Measurements from ENCODE around the gene SHF.

SHF gene

GRCh38 chr15:45123397-45123796, 64.4 kb downstream of the SHF start:
- no peak overlapping the region for H3K4me3 ChIP-seq (ENCODE audit: low read length)
- H3K4me1 ChIP-seq (ENCODE audit: control insufficient read depth, low read length): no peaks in the 10 kb centered on the region
- H3K4me2 ChIP-seq (ENCODE audit: low read length): no peak overlapping the region
- no peaks in the 10 kb centered on the region for H3K36me3 ChIP-seq (ENCODE audit: control insufficient read depth, low read length)
- H3K9me2 ChIP-seq (replicated peaks; ENCODE audit: control insufficient read depth, low read length): no peaks in the 10 kb centered on the region
- H3K79me2 ChIP-seq (ENCODE audit: control insufficient read depth, low read length): no peaks in the 10 kb centered on the region
- no peak for TF ChIP-seq CTCF (IDR thresholded peaks at IDR 0.05; ENCODE audit: low read depth, low read length, poor library complexity, severe bottlenecking)
- no peak for TF ChIP-seq EZH2phosphoT487 (IDR thresholded peaks at IDR 0.05; ENCODE audit: borderline replicate concordance, low read length)
- no peaks in the 10 kb centered on the region for H3K9me3 ChIP-seq (ENCODE audit: control insufficient read depth, insufficient read depth, low read length)
- H3K27me3 ChIP-seq (ENCODE audit: control insufficient read depth, low read length): peaks cover 19% of the 10 kb centered on the region
- H3F3A ChIP-seq (ENCODE audit: control insufficient read depth, insufficient read depth): no peaks in the 10 kb centered on the region
- H3K27ac ChIP-seq (ENCODE audit: low read depth, low read length): no peak overlapping the region
- no peaks in the 10 kb centered on the region for H4K20me1 ChIP-seq (ENCODE audit: control insufficient read depth, insufficient read depth, low read depth, low read length)

GRCh38 chr15:45122719-45123118, 65.0 kb downstream of the SHF start:
- Histone ChIP-seq H3K4me2 (ENCODE audit: low read length) (no peak overlapping the region), H3K4me1 (ENCODE audit: control insufficient read depth, low read length) (peaks cover 2% of the 10 kb centered on the region; the same call in 1 of the 2 replicates), H3K9me2 (replicated peaks; ENCODE audit: control insufficient read depth, low read length) (no peaks in the 10 kb centered on the region), H3K4me3 (ENCODE audit: low read length) (no peak overlapping the region), H3K27me3 (ENCODE audit: control insufficient read depth, low read length) (peaks cover 15% of the 10 kb centered on the region), H3F3A (ENCODE audit: control insufficient read depth, insufficient read depth) (no peaks in the 10 kb centered on the region), H3K79me2 (ENCODE audit: control insufficient read depth, low read length) (no peaks in the 10 kb centered on the region), H3K36me3 (ENCODE audit: control insufficient read depth, low read length) (no peaks in the 10 kb centered on the region), H3K27ac (ENCODE audit: low read depth, low read length) (no peak overlapping the region), H4K20me1 (ENCODE audit: control insufficient read depth, insufficient read depth, low read depth, low read length) (no peaks in the 10 kb centered on the region), H3K9me3 (ENCODE audit: control insufficient read depth, insufficient read depth, low read length) (no peaks in the 10 kb centered on the region)
- TF ChIP-seq EZH2phosphoT487 (IDR thresholded peaks at IDR 0.05; ENCODE audit: borderline replicate concordance, low read length): no peak
- TF ChIP-seq CTCF (IDR thresholded peaks at IDR 0.05; ENCODE audit: low read depth, low read length, poor library complexity, severe bottlenecking): no peak

- no peak for TF ChIP-seq CTCF (IDR thresholded peaks at IDR 0.05; ENCODE audit: low read depth, low read length, poor library complexity, severe bottlenecking)
- no peak for TF ChIP-seq EZH2phosphoT487 (IDR thresholded peaks at IDR 0.05; ENCODE audit: borderline replicate concordance, low read length)
- no peaks in the 10 kb centered on the region for H3K79me2 ChIP-seq (ENCODE audit: control insufficient read depth, low read length)
- no peak overlapping the region for H3K4me2 ChIP-seq (ENCODE audit: low read length)
- H3K9me3 ChIP-seq (ENCODE audit: control insufficient read depth, insufficient read depth, low read length): no peaks in the 10 kb centered on the region
- no peaks in the 10 kb centered on the region for H3K36me3 ChIP-seq (ENCODE audit: control insufficient read depth, low read length)
- no peaks in the 10 kb centered on the region for H3K9me2 ChIP-seq (replicated peaks; ENCODE audit: control insufficient read depth, low read length)
- H4K20me1 ChIP-seq (ENCODE audit: control insufficient read depth, insufficient read depth, low read depth, low read length): no peaks in the 10 kb centered on the region
- H3F3A ChIP-seq (ENCODE audit: control insufficient read depth, insufficient read depth): no peaks in the 10 kb centered on the region
- peaks cover 3% of the 10 kb centered on the region; the same call in 1 of the 2 replicates for H3K4me1 ChIP-seq (ENCODE audit: control insufficient read depth, low read length)
- H3K27me3 ChIP-seq (ENCODE audit: control insufficient read depth, low read length): peaks cover 18% of the 10 kb centered on the region
- no peak overlapping the region for H3K27ac ChIP-seq (ENCODE audit: low read depth, low read length)
- H3K4me3 ChIP-seq (ENCODE audit: low read length): no peak overlapping the region
These were observed 65.9 kb downstream of the SHF start for GRCh38 chr15:45121706-45122417.
